ENCODE data around the gene IFT80. TPM values are rescaled to one million over a fixed set of nuclear protein-coding genes. Genes with fewer than 3 reads are reported as not detected.

Gene IFT80
- total and polyA plus RNA-seq, 2 of the 4 experiments (the other 2 are of a cell fraction): 15.2 to 16.8 TPM

- no peak overlapping the region for H4K5ac ChIP-seq (ENCODE audit: low read depth, low read length)
- no peaks in the 10 kb centered on the region for H3K36me3 ChIP-seq (ENCODE audit: control insufficient read depth, insufficient read depth, low read length)
- H3K23ac ChIP-seq (ENCODE audit: low read depth, low read length): no peak overlapping the region
- TF ChIP-seq, protein P1, sequence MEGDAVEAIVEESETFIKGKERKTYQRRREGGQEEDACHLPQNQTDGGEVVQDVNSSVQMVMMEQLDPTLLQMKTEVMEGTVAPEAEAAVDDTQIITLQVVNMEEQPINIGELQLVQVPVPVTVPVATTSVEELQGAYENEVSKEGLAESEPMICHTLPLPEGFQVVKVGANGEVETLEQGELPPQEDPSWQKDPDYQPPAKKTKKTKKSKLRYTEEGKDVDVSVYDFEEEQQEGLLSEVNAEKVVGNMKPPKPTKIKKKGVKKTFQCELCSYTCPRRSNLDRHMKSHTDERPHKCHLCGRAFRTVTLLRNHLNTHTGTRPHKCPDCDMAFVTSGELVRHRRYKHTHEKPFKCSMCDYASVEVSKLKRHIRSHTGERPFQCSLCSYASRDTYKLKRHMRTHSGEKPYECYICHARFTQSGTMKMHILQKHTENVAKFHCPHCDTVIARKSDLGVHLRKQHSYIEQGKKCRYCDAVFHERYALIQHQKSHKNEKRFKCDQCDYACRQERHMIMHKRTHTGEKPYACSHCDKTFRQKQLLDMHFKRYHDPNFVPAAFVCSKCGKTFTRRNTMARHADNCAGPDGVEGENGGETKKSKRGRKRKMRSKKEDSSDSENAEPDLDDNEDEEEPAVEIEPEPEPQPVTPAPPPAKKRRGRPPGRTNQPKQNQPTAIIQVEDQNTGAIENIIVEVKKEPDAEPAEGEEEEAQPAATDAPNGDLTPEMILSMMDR (conservative IDR thresholded peaks at IDR 0.05; ENCODE audit: low read depth, low read length): no peak
- TF ChIP-seq RFX5 (IDR thresholded peaks at IDR 0.05; ENCODE audit: low read depth, low read length): no peak
- no peak for TF ChIP-seq MAZ (IDR thresholded peaks at IDR 0.05; ENCODE audit: borderline replicate concordance, low read depth, low read length)
- TF ChIP-seq CHD1 (IDR thresholded peaks at IDR 0.05; ENCODE audit: low read depth, low read length): no peak
- no peak for TF ChIP-seq SMC3 (IDR thresholded peaks at IDR 0.05; ENCODE audit: low read depth, low read length)
- TF ChIP-seq RAD21 (IDR thresholded peaks at IDR 0.05; ENCODE audit: low read length): no peak
- TF ChIP-seq NFE2L2 (IDR thresholded peaks at IDR 0.05; ENCODE audit: low read depth, low read length): no peak
- TF ChIP-seq, protein P2, sequence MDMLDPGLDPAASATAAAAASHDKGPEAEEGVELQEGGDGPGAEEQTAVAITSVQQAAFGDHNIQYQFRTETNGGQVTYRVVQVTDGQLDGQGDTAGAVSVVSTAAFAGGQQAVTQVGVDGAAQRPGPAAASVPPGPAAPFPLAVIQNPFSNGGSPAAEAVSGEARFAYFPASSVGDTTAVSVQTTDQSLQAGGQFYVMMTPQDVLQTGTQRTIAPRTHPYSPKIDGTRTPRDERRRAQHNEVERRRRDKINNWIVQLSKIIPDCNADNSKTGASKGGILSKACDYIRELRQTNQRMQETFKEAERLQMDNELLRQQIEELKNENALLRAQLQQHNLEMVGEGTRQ (IDR thresholded peaks at IDR 0.05; ENCODE audit: low read depth, low read length): no peak
- TF ChIP-seq ELK1 (IDR thresholded peaks at IDR 0.05; ENCODE audit: borderline replicate concordance, low read depth, low read length): no peak
- TF ChIP-seq BHLHE40 (IDR thresholded peaks at IDR 0.05; ENCODE audit: low read depth, low read length): no peak
- no peak for TF ChIP-seq MXI1 (IDR thresholded peaks at IDR 0.05; ENCODE audit: borderline replicate concordance, low read depth, low read length)
- TF ChIP-seq CEBPB (IDR thresholded peaks at IDR 0.05; ENCODE audit: low read depth, low read length): no peak
- no peak for TF ChIP-seq RCOR1 (IDR thresholded peaks at IDR 0.05; ENCODE audit: insufficient replicate concordance, low read length)
- no peak for TF ChIP-seq POLR2A (IDR thresholded peaks at IDR 0.05; ENCODE audit: low read depth, low read length)
- no peak overlapping the region for H3K14ac ChIP-seq (replicated peaks; ENCODE audit: low read depth, low read length)
- H2BK15ac ChIP-seq (ENCODE audit: low read depth, low read length): no peak overlapping the region
- H3K18ac ChIP-seq (ENCODE audit: low read depth, low read length): no peak overlapping the region
- ChIA-PET POLR2A (ENCODE audit: unreplicated experiment) (no interaction called here), CTCF (no interaction called here)
- no peak overlapping the region for H3K9ac ChIP-seq (ENCODE audit: low read depth, low read length)
- H3K4me2 ChIP-seq (ENCODE audit: low read depth, low read length): peak overlapping the region; percentile 92
- ATAC-seq (ENCODE audit: low read depth): no peak
- no peak overlapping the region for H2AK9ac ChIP-seq (replicated peaks; ENCODE audit: low read depth, low read length, poor library complexity)
- no peak overlapping the region for H3K27ac ChIP-seq (ENCODE audit: insufficient read depth, low read length)
- peaks cover 5% of the 10 kb centered on the region; the same call in 1 of the 2 replicates for H3K9me1 ChIP-seq (ENCODE audit: insufficient read depth, low read length)
- H2AK5ac ChIP-seq (ENCODE audit: low read depth, low read length): no peak overlapping the region
- no peak overlapping the region for H4K8ac ChIP-seq (ENCODE audit: low read depth in 2 of 2, low read length in 2 of 2)
- in situ Hi-C loops (cut with MboI; ENCODE audit: low sequenced_read_pairs): no loop called here
- intact Hi-C loops (cut with micrococcal nuclease): no loop called here
- H4K91ac ChIP-seq (ENCODE audit: insufficient read depth, low read depth, low read length): no peak overlapping the region
- H3K27me3 ChIP-seq (ENCODE audit: control insufficient read depth, insufficient read depth, low read length): peaks cover 55% of the 10 kb centered on the region
- H3K4me1 ChIP-seq (ENCODE audit: control insufficient read depth, insufficient read depth, low read length): peaks cover 3% of the 10 kb centered on the region
- no peaks in the 10 kb centered on the region for H3K79me1 ChIP-seq (ENCODE audit: low read depth in 1 of 2, low read length in 2 of 2)
- peaks cover 2% of the 10 kb centered on the region; the same call in 1 of the 2 replicates for H3K9me3 ChIP-seq (ENCODE audit: control insufficient read depth, insufficient read depth, low read length)
- H3K56ac ChIP-seq (ENCODE audit: extremely low read depth, insufficient read depth, low read length): no peak overlapping the region
- H3K4me3 ChIP-seq (ENCODE audit: insufficient read depth, low read depth, low read length): peak overlapping the region; percentile 57
- peak overlapping the region; percentile 94 for H2AFZ ChIP-seq (replicated peaks; ENCODE audit: low read length, poor library complexity)
- BruUV-seq (replicated peaks): no TSS peak
- dilution Hi-C loops (cut with HindIII; ENCODE audit: low sequenced_read_pairs, unreplicated experiment): no loop called here
- no peak overlapping the region for H2BK5ac ChIP-seq (ENCODE audit: low read depth, low read length, poor library complexity, severe bottlenecking)
- DNase-seq: no peak
- H3K4ac ChIP-seq (ENCODE audit: low read depth, low read length): no peak overlapping the region
- WGBS, 2 experiments (ENCODE audit: extremely low coverage in 2 of 2, insufficient read length in 1 of 2): no CpG with 5 or more reads among the region's 16 CpGs
- no peak overlapping the region for H2BK20ac ChIP-seq (ENCODE audit: low read depth, low read length)
- H4K20me1 ChIP-seq (ENCODE audit: insufficient read depth, low read length): peaks cover 5% of the 10 kb centered on the region; the same call in 1 of the 2 replicates
- no peak overlapping the region for H2BK120ac ChIP-seq (ENCODE audit: low read depth, low read length)
These were observed 174.2 kb downstream of the IFT80 start for GRCh38 chr3:160224811-160225175.
